Breast epithelium (tissue), 4 donors: ENCODE measurements around the gene RUBCN. TPM values are rescaled to one million over a fixed set of nuclear protein-coding genes. Genes with fewer than 3 reads are reported as not detected.

Experiments used
- DNase-seq, 2 donors: peaks; one replicate each; pipeline ENCODE4 v3.0.0-alpha.2; 2019; ENCODE audit warnings: low spot score in 2 of 2
- H3K27ac ChIP-seq, 2 donors: fragments of 200-600 bp; sonication (generic) in 1 of 2; one replicate each; pipeline ENCODE4 v1.5.1; 2016 to 2019; ENCODE audit warnings: mild to moderate bottlenecking in 1 of 2
- H3K27me3 ChIP-seq, 2 donors: fragments of 200-600 bp; sonication (generic) in 1 of 2; one replicate each; pipeline versions ENCODE4 v1.5.1 to v1.6.0; 2017 to 2019; ENCODE audit warnings: control low read depth in 1 of 2, mild to moderate bottlenecking in 1 of 2
- H3K36me3 ChIP-seq: fragments of 200-600 bp; one replicate; pipeline ENCODE4 v1.5.1; 2019
- H3K4me1 ChIP-seq, 2 donors: fragments of 200-600 bp; sonication (generic); one replicate each; pipeline ENCODE4 v1.5.1; 2016 to 2019; ENCODE audit warnings: control low read depth in 1 of 2
- H3K4me3 ChIP-seq, 3 donors: fragments of 200-600 bp; sonication (generic); 1 replicate in 2 of 3; 2 replicates in 1 of 3; pipeline ENCODE4 v1.5.1; 2016 to 2019; ENCODE audit warnings: mild to moderate bottlenecking in 3 of 3, moderate library complexity in 2 of 3
- H3K9me3 ChIP-seq, 2 donors: fragments of 200-600 bp; sonication (generic) in 1 of 2; one replicate each; pipeline ENCODE4 v1.5.1; 2016 to 2019; ENCODE audit warnings: control low read depth in 1 of 2
- POLR2A ChIP-seq: fragments of 450-650 bp; IDR thresholded peaks from one replicate; pipeline ENCODE4 v1.6.1; 2016; ENCODE audit warnings: antibody characterized with exemption, mild to moderate bottlenecking, moderate library complexity
- POLR2AphosphoS5 ChIP-seq, 3 donors: sonication (generic); formaldehyde crosslinking; IDR thresholded peaks; one replicate each; pipeline ENCODE4 v1.6.1; 2017; ENCODE audit warnings: antibody characterized with exemption in 3 of 3
- intact Hi-C: fragments of 100-400 bp; cut with DNase I; formaldehyde crosslinking; loops from one replicate; pipeline ENCODE4 v1.15.1; 2023; ENCODE audit warnings: low total_unique reads
- total RNA-seq, 3 donors: library from RNA; depleted of rRNA; stranded (reverse); fragments of >200 nt; gene quantifications; one replicate each; pipeline ENCODE4 v1.1.0, GENCODE V29; 2016
- TF ChIP-seq, protein P1 (sequence below), 3 donors: fragments of 450-650 bp; IDR thresholded peaks; one replicate each; pipeline ENCODE4 v1.5.1; 2016 to 2017; ENCODE audit warnings: antibody characterized with exemption in 3 of 3, mild to moderate bottlenecking in 3 of 3, moderate library complexity in 3 of 3

Gene RUBCN
- total RNA-seq, 3 donors from 2014 or later = 26.3 to 36.4 (median 35.7) TPM

DNA sequence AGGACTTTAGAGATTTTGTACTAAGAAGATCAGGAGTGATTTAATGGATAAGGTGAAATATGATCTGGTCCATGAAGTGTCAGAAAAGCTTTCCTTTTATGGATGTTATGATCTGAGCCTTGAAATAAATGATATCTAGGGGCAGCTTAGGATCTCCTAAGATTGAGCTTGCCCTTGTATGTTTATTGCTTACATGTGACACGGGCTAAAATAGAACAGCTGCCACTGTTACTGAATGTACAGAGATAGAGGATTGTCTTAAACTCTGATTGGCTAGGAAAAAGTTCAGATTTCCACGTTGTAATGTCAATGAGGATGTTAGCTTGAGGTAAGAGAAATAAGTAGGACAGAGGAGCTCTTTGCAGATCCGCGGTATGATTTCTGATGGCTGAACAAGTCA is 21.8 kb upstream of the RUBCN start:
- DNase-seq = no peak
- intact Hi-C loops = no loop called here
- H3K4me1 ChIP-seq = no peaks in the 10 kb centered on the region
- TF ChIP-seq, protein P1, sequence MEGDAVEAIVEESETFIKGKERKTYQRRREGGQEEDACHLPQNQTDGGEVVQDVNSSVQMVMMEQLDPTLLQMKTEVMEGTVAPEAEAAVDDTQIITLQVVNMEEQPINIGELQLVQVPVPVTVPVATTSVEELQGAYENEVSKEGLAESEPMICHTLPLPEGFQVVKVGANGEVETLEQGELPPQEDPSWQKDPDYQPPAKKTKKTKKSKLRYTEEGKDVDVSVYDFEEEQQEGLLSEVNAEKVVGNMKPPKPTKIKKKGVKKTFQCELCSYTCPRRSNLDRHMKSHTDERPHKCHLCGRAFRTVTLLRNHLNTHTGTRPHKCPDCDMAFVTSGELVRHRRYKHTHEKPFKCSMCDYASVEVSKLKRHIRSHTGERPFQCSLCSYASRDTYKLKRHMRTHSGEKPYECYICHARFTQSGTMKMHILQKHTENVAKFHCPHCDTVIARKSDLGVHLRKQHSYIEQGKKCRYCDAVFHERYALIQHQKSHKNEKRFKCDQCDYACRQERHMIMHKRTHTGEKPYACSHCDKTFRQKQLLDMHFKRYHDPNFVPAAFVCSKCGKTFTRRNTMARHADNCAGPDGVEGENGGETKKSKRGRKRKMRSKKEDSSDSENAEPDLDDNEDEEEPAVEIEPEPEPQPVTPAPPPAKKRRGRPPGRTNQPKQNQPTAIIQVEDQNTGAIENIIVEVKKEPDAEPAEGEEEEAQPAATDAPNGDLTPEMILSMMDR (IDR thresholded peaks at IDR 0.05) = no peak
- TF ChIP-seq POLR2AphosphoS5 (IDR thresholded peaks at IDR 0.05) = no peak
- no peak for TF ChIP-seq POLR2A
- no peaks in the 10 kb centered on the region for H3K36me3 ChIP-seq
- H3K27me3 ChIP-seq = no peaks in the 10 kb centered on the region
- H3K27ac ChIP-seq = no peak overlapping the region
- H3K4me3 ChIP-seq = no peak overlapping the region
- H3K9me3 ChIP-seq = no peaks in the 10 kb centered on the region

DNA sequence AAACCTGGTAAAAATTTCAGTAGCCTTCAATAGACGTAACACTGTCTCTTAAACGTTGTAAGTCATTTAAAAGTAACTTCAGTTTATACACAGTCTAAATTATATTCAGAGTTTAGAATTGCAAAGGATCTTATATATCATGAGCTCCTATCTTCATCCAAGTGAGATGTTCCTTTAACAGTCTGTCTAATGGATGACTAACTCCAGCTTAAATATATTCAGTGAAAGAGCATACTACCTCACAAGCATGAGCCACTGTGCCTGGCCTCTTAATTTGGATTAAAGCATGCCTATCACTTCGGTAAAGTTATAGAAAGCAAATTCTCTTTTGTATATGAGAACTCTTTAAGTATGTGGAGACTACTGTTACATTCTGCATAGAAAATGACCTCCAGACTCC is 20.0 kb upstream of the RUBCN start:
- no peak overlapping the region for H3K4me3 ChIP-seq
- no peak overlapping the region for H3K27ac ChIP-seq
- H3K9me3 ChIP-seq = no peaks in the 10 kb centered on the region
- DNase-seq = no peak
- peaks cover 0 to 7% of the 10 kb centered on the region in 2 donors for H3K4me1 ChIP-seq
- H3K27me3 ChIP-seq = no peaks in the 10 kb centered on the region
- TF ChIP-seq, protein P1 (IDR thresholded peaks at IDR 0.05) = no peak
- TF ChIP-seq POLR2A (no peak), POLR2AphosphoS5 (IDR thresholded peaks at IDR 0.05) (no peak)
- no peaks in the 10 kb centered on the region for H3K36me3 ChIP-seq
- intact Hi-C loops = no loop called here

DNA sequence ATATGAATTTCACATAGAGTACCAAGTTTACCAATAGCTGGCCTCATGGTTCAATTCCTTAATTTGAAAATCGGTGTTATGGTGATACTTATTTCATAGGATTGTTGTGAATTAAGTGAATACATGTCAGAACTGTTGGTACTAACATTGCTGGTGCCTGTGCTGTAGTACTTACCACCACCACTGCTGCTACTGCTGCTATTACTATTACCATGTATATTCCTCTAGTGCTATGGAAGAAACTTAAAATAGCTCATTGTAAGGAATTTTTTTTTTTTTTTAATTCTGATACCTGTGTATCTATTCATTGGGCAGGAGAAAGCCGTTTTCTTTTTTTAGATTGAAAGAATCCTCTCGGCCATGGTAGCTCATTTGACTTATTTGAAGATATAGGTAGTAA is 16.6 kb upstream of the RUBCN start:
- intact Hi-C loops = no loop called here
- H3K4me1 ChIP-seq = peaks cover 0 to 7% of the 10 kb centered on the region in 2 donors
- no peaks in the 10 kb centered on the region for H3K9me3 ChIP-seq
- no peaks in the 10 kb centered on the region for H3K27me3 ChIP-seq
- no peak for TF ChIP-seq POLR2AphosphoS5 (IDR thresholded peaks at IDR 0.05)
- no peak for TF ChIP-seq POLR2A
- TF ChIP-seq, protein P1 (IDR thresholded peaks at IDR 0.05) = peak in 1 of 3 donors; percentile 22
- H3K4me3 ChIP-seq = no peak overlapping the region
- H3K36me3 ChIP-seq = no peaks in the 10 kb centered on the region
- DNase-seq = no peak
- H3K27ac ChIP-seq = no peak overlapping the region

DNA sequence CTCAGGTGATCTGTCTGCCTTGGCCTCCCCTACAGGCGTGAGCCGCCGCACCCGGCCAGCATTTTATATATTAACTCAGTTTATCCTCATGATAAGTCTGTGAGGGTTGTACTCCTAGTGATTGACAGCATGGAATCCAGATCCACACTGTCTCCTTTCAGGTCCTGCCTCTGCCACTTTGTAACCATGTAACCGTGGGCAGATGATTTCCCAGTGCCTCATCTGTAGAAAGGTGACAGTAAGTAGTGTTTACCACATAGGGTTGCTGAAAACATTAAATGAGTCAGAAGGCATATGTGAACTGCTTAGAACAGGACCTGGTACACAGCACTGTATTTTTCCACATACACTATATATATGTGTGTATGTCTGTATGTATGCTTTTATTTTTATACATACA is 15.4 kb upstream of the RUBCN start:
- Histone ChIP-seq H3K9me3 (no peaks in the 10 kb centered on the region), H3K27ac (peak overlapping the region; percentile 96 to 97), H3K27me3 (no peaks in the 10 kb centered on the region), H3K4me3 (peak overlapping the region in 2 of 3 donors; percentile 93 to 96), H3K4me1 (peaks cover 0 to 7% of the 10 kb centered on the region in 2 donors), H3K36me3 (no peaks in the 10 kb centered on the region)
- TF ChIP-seq POLR2A (no peak), POLR2AphosphoS5 (IDR thresholded peaks at IDR 0.05) (no peak)
- TF ChIP-seq, protein P1 (IDR thresholded peaks at IDR 0.05) = no peak
- DNase-seq = no peak
- intact Hi-C loops = no loop called here

DNA sequence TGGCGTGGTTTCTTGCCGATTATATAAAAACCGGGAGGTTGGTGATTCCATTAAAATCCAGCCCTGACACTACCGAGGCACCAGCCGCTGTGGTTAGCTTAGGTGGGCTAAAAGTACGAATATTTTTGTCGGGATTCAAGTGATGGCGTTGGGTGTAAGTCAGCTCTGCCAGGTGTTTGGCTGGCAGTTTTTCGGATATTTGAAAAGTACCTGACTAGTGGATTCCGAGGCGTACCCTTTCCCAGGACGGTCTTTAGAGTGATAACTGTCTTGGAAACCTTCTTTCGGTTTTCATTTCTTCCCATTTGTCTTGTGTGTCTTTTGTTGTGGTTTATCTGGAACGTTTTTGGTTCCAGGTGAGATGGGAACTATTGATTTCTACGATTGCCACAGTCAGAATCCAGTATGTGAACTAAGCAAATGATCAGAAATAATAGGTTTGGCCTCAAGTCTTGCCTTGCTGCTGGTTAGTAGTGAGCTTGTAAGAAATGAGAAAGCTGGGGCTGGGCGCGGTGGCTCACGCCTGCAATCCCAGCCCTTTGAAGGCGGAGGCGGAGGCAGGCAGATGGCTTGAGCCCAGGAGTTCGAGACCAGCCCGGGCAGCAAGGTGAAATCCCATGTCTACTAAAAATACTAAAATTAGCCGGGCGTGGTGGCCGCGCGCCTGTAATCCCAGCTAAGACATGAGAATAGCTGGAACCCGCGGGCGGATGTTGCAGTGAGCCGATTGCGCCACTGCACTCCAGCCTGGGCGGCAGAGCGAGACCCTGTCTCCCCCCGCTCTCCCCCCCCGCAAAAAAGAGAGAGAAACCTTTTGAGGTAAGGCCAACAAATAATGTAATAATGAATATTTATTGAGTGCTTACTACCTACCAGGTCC is 14.4 kb upstream of the RUBCN start:
- no peaks in the 10 kb centered on the region for H3K9me3 ChIP-seq
- peak in 1 of 2 donors; percentile 26 for DNase-seq
- intact Hi-C loops = no loop called here

More for the DNA sequence above, 14.4 kb upstream of the RUBCN start:
- Histone ChIP-seq H3K27me3 (no peaks in the 10 kb centered on the region), H3K4me3 (peak overlapping the region; percentile 93 to 96 (median 95)), H3K36me3 (no peaks in the 10 kb centered on the region), H3K4me1 (peaks cover 0 to 7% of the 10 kb centered on the region in 2 donors), H3K27ac (peak overlapping the region; percentile 96 to 97)
- TF ChIP-seq POLR2AphosphoS5 (IDR thresholded peaks at IDR 0.05) = peak in 2 of 3 donors; percentile 22 to 39
- no peak for TF ChIP-seq POLR2A
